Mesenchymal stem cell (in vitro differentiated cells and primary cell): ENCODE measurements around the gene EPHA2.
A peak's percentile ranks its signal among the peaks of the same experiment; 100 is the strongest.

Experiments
- DNase-seq: peaks from one replicate; pipeline ENCODE4 v3.0.0-alpha.2; 2013
- H2AFZ ChIP-seq: one replicate; pipeline ENCODE4 v1.6.1; 2013; ENCODE audit warnings: low read depth, mild to moderate bottlenecking, control low read depth, inconsistent platforms, low read length, moderate library complexity
- H2AK5ac ChIP-seq: 2 replicates; pipeline ENCODE4 v1.6.1; 2013; ENCODE audit warnings: low read length, moderate library complexity, mild to moderate bottlenecking, inconsistent platforms; ENCODE audit not compliant: severe bottlenecking
- H2BK120ac ChIP-seq: one replicate; pipeline ENCODE4 v1.6.1; 2013; ENCODE audit warnings: low read depth, mild to moderate bottlenecking, inconsistent platforms, low read length, moderate library complexity
- H2BK12ac ChIP-seq, 2 experiments: one replicate each; pipeline ENCODE4 v1.6.1; 2013; ENCODE audit warnings: inconsistent platforms in 2 of 2, low read length in 2 of 2, mild to moderate bottlenecking in 2 of 2, moderate library complexity in 2 of 2, control low read depth in 1 of 2
- H2BK15ac ChIP-seq: one replicate; pipeline ENCODE4 v1.6.1; 2013; ENCODE audit warnings: mild to moderate bottlenecking, low read depth, inconsistent platforms; ENCODE audit not compliant: poor library complexity, severe bottlenecking
- H2BK5ac ChIP-seq: 2 replicates; pipeline ENCODE4 v1.6.1; 2013; ENCODE audit warnings: low read depth, mild to moderate bottlenecking, low read length, control low read depth, inconsistent platforms; ENCODE audit not compliant: poor library complexity, severe bottlenecking
- H3K14ac ChIP-seq, 2 experiments: one replicate each; pipeline ENCODE4 v1.6.1; 2013; ENCODE audit warnings: inconsistent platforms in 2 of 2, low read length in 2 of 2, control low read depth in 1 of 2, mild to moderate bottlenecking in 1 of 2, moderate library complexity in 1 of 2
- H3K18ac ChIP-seq, 2 experiments: one replicate each; pipeline ENCODE4 v1.6.1; 2013; ENCODE audit warnings: inconsistent platforms in 2 of 2, low read length in 2 of 2, control low read depth in 1 of 2, low read depth in 1 of 2, mild to moderate bottlenecking in 1 of 2
- H3K23ac ChIP-seq, 2 experiments: one replicate each; pipeline ENCODE4 v1.6.1; 2013; ENCODE audit warnings: inconsistent platforms in 2 of 2, low read length in 2 of 2, mild to moderate bottlenecking in 2 of 2, moderate library complexity in 2 of 2, control low read depth in 1 of 2
- H3K27ac ChIP-seq: 2 replicates; pipeline ENCODE4 v1.5.1; 2013; ENCODE audit warnings: mild to moderate bottlenecking, moderate library complexity, low read length, control low read depth, inconsistent platforms; ENCODE audit not compliant: poor library complexity, severe bottlenecking
- H3K27me3 ChIP-seq, 2 experiments: 2 replicates each; pipeline versions ENCODE4 v1.6.1 to v1.7.0; 2013; ENCODE audit warnings: low read length in 2 of 2, mild to moderate bottlenecking in 2 of 2, moderate library complexity in 2 of 2, control low read depth in 1 of 2, inconsistent platforms in 1 of 2; ENCODE audit not compliant: control insufficient read depth in 1 of 2, insufficient read depth in 1 of 2
- H3K36me3 ChIP-seq, 2 experiments: 2 replicates each; pipeline versions ENCODE4 v1.6.1 to v1.7.0; 2013; ENCODE audit warnings: low read length in 2 of 2, control low read depth in 1 of 2, inconsistent platforms in 1 of 2, low read depth in 1 of 2, mild to moderate bottlenecking in 1 of 2; ENCODE audit not compliant: insufficient read depth in 2 of 2, control insufficient read depth in 1 of 2
- H3K4ac ChIP-seq, 2 experiments: one replicate each; pipeline ENCODE4 v1.6.1; 2013; ENCODE audit warnings: inconsistent platforms in 2 of 2, low read length in 2 of 2, mild to moderate bottlenecking in 2 of 2, moderate library complexity in 2 of 2, control low read depth in 1 of 2, low read depth in 1 of 2
- H3K4me1 ChIP-seq: 2 replicates; pipeline ENCODE4 v1.6.1; 2013; ENCODE audit warnings: low read depth, low read length, control low read depth; ENCODE audit not compliant: control insufficient read depth, insufficient read depth
- H3K4me2 ChIP-seq: 2 replicates; pipeline ENCODE4 v1.6.1; 2013; ENCODE audit warnings: low read length, mild to moderate bottlenecking, inconsistent platforms; ENCODE audit not compliant: poor library complexity, severe bottlenecking
- H3K4me3 ChIP-seq, 2 experiments: 2 replicates each; pipeline versions ENCODE4 v1.5.1 to v1.7.0; 2013; ENCODE audit warnings: low read length in 2 of 2, mild to moderate bottlenecking in 2 of 2, control low read depth in 1 of 2, low read depth in 1 of 2; ENCODE audit not compliant: insufficient read depth in 1 of 2
- H3K79me1 ChIP-seq: replicated peaks from 2 replicates; pipeline ENCODE4 v1.6.1; 2013; ENCODE audit warnings: mild to moderate bottlenecking, control low read depth, low read length, inconsistent platforms; ENCODE audit not compliant: poor library complexity, severe bottlenecking
- H3K9ac ChIP-seq: 2 replicates; pipeline ENCODE4 v1.7.0; 2013; ENCODE audit warnings: mild to moderate bottlenecking, low read length, moderate library complexity
- H3K9me3 ChIP-seq: 2 replicates; pipeline ENCODE4 v1.7.0; 2013; ENCODE audit warnings: mild to moderate bottlenecking, low read length; ENCODE audit not compliant: control insufficient read depth
- H4K8ac ChIP-seq: one replicate; pipeline ENCODE4 v1.6.1; 2013; ENCODE audit warnings: inconsistent platforms, mild to moderate bottlenecking, low read length, moderate library complexity
- H4K91ac ChIP-seq: one replicate; pipeline ENCODE4 v1.6.1; 2013; ENCODE audit warnings: mild to moderate bottlenecking, low read length, inconsistent platforms
- WGBS: methylation state at CpG from one replicate; pipeline ENCODE4 v1.1.7; 2013; ENCODE audit warnings: mixed read lengths; 5-methylcytosine and 5-hydroxymethylcytosine counted together

EPHA2 gene

GRCh38 chr1:16187748-16188401 is 32.0 kb upstream of the EPHA2 start:
- H3K79me1 ChIP-seq = peaks cover 10% of the 10 kb centered on the region
- H2BK15ac ChIP-seq = peak overlapping the region; percentile 33
- peak overlapping the region; percentile 54 for H2AK5ac ChIP-seq
- H3K9ac ChIP-seq = peak overlapping the region; percentile 41
- peaks cover 0 to 10% of the 10 kb centered on the region in 2 experiments for H3K27me3 ChIP-seq
- WGBS = 25% methylated on average over 15 of the region's 15 CpGs
- no peak overlapping the region for H3K27ac ChIP-seq
- no peak overlapping the region for H3K14ac ChIP-seq
- peak overlapping the region in 1 of 2 experiments; percentile 96 for H2BK12ac ChIP-seq
- no peak overlapping the region for H3K4me3 ChIP-seq
- no peak overlapping the region for H2BK120ac ChIP-seq
- H3K18ac ChIP-seq = peak overlapping the region in 1 of 2 experiments; percentile 85
- H3K36me3 ChIP-seq = no peaks in the 10 kb centered on the region
- peak; percentile 76 for DNase-seq
- peaks cover 38% of the 10 kb centered on the region for H3K4me1 ChIP-seq
- no peak overlapping the region for H2BK5ac ChIP-seq
- H2AFZ ChIP-seq = no peak overlapping the region
- no peak overlapping the region for H3K23ac ChIP-seq
- no peak overlapping the region for H4K91ac ChIP-seq
- peak overlapping the region; percentile 3 for H3K4me2 ChIP-seq
- peak overlapping the region; percentile 78 for H4K8ac ChIP-seq
- no peaks in the 10 kb centered on the region for H3K9me3 ChIP-seq
- H3K4ac ChIP-seq = no peak overlapping the region

- peaks cover 47% of the 10 kb centered on the region for H3K4me1 ChIP-seq
- H2AFZ ChIP-seq = no peak overlapping the region
- DNase-seq = no peak
- H2AK5ac ChIP-seq = peak overlapping the region; percentile 89
- H4K8ac ChIP-seq = no peak overlapping the region
- no peak overlapping the region for H3K9ac ChIP-seq
- no peak overlapping the region for H3K4me2 ChIP-seq
- H3K36me3 ChIP-seq = no peaks in the 10 kb centered on the region
- H2BK120ac ChIP-seq = no peak overlapping the region
- H3K27ac ChIP-seq = no peak overlapping the region
- no peak overlapping the region for H3K4ac ChIP-seq
- no peak overlapping the region for H3K4me3 ChIP-seq
- H3K23ac ChIP-seq = no peak overlapping the region
- H4K91ac ChIP-seq = peak overlapping the region; percentile 14
- H3K9me3 ChIP-seq = no peaks in the 10 kb centered on the region
- H2BK5ac ChIP-seq = no peak overlapping the region
- 91% methylated on average over 9 of the region's 9 CpGs for WGBS
- H2BK15ac ChIP-seq = no peak overlapping the region
- H3K18ac ChIP-seq = no peak overlapping the region
- peaks cover 10% of the 10 kb centered on the region for H3K79me1 ChIP-seq
- H3K14ac ChIP-seq = no peak overlapping the region
- H3K27me3 ChIP-seq = peaks cover 0 to 10% of the 10 kb centered on the region in 2 experiments
- peak overlapping the region in 1 of 2 experiments; percentile 29 for H2BK12ac ChIP-seq
Measured at GRCh38 chr1:16186655-16187235, 30.9 kb upstream of the EPHA2 start.

- Histone ChIP-seq H3K18ac (peak overlapping the region in 1 of 2 experiments; percentile 71), H3K36me3 (no peaks in the 10 kb centered on the region), H3K4ac (peak overlapping the region; percentile 24 to 83), H4K91ac (peak overlapping the region; percentile 70), H2AK5ac (peak overlapping the region; percentile 98), H2BK120ac (no peak overlapping the region), H3K79me1 (peaks cover 12% of the 10 kb centered on the region), H3K14ac (peak overlapping the region in 1 of 2 experiments; percentile 53), H3K27me3 (no peaks in the 10 kb centered on the region), H3K4me2 (no peak overlapping the region), H3K4me1 (peaks cover 53% of the 10 kb centered on the region), H3K4me3 (no peak overlapping the region), H3K9me3 (no peaks in the 10 kb centered on the region), H3K9ac (no peak overlapping the region), H2BK12ac (peak overlapping the region; percentile 49 to 65), H3K23ac (peak overlapping the region in 1 of 2 experiments; percentile 18), H3K27ac (no peak overlapping the region), H4K8ac (peak overlapping the region; percentile 35), H2BK5ac (no peak overlapping the region), H2AFZ (no peak overlapping the region), H2BK15ac (no peak overlapping the region)
- 92% methylated on average over 9 of the region's 10 CpGs for WGBS
- no peak for DNase-seq
Measured at GRCh38 chr1:16184557-16185303, 28.9 kb upstream of the EPHA2 start.
